ENCODE results near the gene DOK4. TPM values are rescaled to one million over a fixed set of nuclear protein-coding genes. Genes with fewer than 3 reads are reported as not detected.

Gene DOK4
- total and polyA plus RNA-seq, 2 donors (not counting 1 experiment from before 2014, with no cell fraction given): 1.6 to 2.5 TPM

- CTCF ChIA-PET: interaction anchor here (0.6 to 2.2 kb wide), 11 partner anchors 11 to 293 kb away, joined by 3 to 14 read pairs (median 4); partner anchors contain the start of genes ARL2BP, CCDC102A, DOK4 and POLR2C
These were observed 11.3 kb downstream of the DOK4 start for GRCh38 chr16:57474671-57475661.

More at GRCh38 chr16:57474671-57475661, 11.3 kb downstream of the DOK4 start:
- 71% methylated on average over 29 of the region's 30 CpGs for WGBS (ENCODE audit: insufficient coverage)
- intact Hi-C loops (cut with micrococcal nuclease): loop anchor here (5.0 kb wide), 1 partner anchor 102 kb away; no protein-coding TSS in a partner anchor
- no peak for ATAC-seq (ENCODE audit: low read depth)
- Histone ChIP-seq H2AFZ (ENCODE audit: insufficient read depth, low read depth, low read length, poor library complexity, severe bottlenecking) (no peak overlapping the region), H3K27me3 (replicated peaks in 1 of 4; ENCODE audit: control extremely low read depth in 1 of 4, control insufficient read depth in 3 of 4, insufficient read depth in 4 of 4, low read length in 3 of 4) (peaks cover 0 to 10% (median 0%) of the 10 kb centered on the region in 4 experiments), H3K9me3 (ENCODE audit: control extremely low read depth in 1 of 3, control insufficient read depth in 2 of 3, insufficient read depth in 1 of 3, low read length in 2 of 3) (no peaks in the 10 kb centered on the region), H3K9ac (ENCODE audit: low read length) (no peak overlapping the region), H3K79me2 (ENCODE audit: control insufficient read depth, insufficient read depth, low read length) (no peaks in the 10 kb centered on the region), H3K36me3 (replicated peaks in 1 of 2; ENCODE audit: control extremely low read depth in 1 of 2, control insufficient read depth in 1 of 2, extremely low read depth in 1 of 2, insufficient read depth in 2 of 2, low read length in 1 of 2) (peaks cover 0 to 26% of the 10 kb centered on the region in 2 experiments), H3K4me3 (ENCODE audit: control extremely low read depth in 1 of 5, extremely low read depth in 1 of 5, insufficient read depth in 1 of 5, low read depth in 2 of 5, low read length in 4 of 5) (no peak overlapping the region), H3K4me1 (ENCODE audit: control insufficient read depth in 2 of 2, insufficient read depth in 2 of 2, low read length in 2 of 2) (peaks cover 33 to 47% of the 10 kb centered on the region in 2 donors), H3K27ac (ENCODE audit: low read length in 2 of 2) (no peak overlapping the region), H4K20me1 (ENCODE audit: control insufficient read depth, insufficient read depth, low read length, poor library complexity, severe bottlenecking) (no peaks in the 10 kb centered on the region), H3K4me2 (replicated peaks; ENCODE audit: low read depth, low read length, poor library complexity, severe bottlenecking) (peak overlapping the region; percentile 57)
- TF ChIP-seq, protein P1, sequence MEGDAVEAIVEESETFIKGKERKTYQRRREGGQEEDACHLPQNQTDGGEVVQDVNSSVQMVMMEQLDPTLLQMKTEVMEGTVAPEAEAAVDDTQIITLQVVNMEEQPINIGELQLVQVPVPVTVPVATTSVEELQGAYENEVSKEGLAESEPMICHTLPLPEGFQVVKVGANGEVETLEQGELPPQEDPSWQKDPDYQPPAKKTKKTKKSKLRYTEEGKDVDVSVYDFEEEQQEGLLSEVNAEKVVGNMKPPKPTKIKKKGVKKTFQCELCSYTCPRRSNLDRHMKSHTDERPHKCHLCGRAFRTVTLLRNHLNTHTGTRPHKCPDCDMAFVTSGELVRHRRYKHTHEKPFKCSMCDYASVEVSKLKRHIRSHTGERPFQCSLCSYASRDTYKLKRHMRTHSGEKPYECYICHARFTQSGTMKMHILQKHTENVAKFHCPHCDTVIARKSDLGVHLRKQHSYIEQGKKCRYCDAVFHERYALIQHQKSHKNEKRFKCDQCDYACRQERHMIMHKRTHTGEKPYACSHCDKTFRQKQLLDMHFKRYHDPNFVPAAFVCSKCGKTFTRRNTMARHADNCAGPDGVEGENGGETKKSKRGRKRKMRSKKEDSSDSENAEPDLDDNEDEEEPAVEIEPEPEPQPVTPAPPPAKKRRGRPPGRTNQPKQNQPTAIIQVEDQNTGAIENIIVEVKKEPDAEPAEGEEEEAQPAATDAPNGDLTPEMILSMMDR (IDR thresholded peaks at IDR 0.05): no peak
- TF ChIP-seq EZH2 (IDR thresholded peaks at IDR 0.05; ENCODE audit: borderline replicate concordance, insufficient read depth, low read depth, low read length, poor library complexity, severe bottlenecking): no peak
- no peak for DNase-seq
- H3K27ac Mint-ChIP-seq: no peak overlapping the region
- peaks cover 4% of the 10 kb centered on the region for H3K27me3 Mint-ChIP-seq
- no peak overlapping the region for H3K4me3 Mint-ChIP-seq
- peaks cover 33% of the 10 kb centered on the region for H3K4me1 Mint-ChIP-seq
- H3K9me3 Mint-ChIP-seq (ENCODE audit: insufficient read depth): no peaks in the 10 kb centered on the region
- POLR2A ChIA-PET: interaction anchor here (0.7 to 0.8 kb wide), 2 partner anchors 27 to 575 kb away, joined by 3 to 17 read pairs; no protein-coding TSS in a partner anchor
